Measurements from ENCODE around the gene SAMD14. TPM values are rescaled to one million over a fixed set of nuclear protein-coding genes. Genes with fewer than 3 reads are reported as not detected.
"Not testable (repeated sequence)": the region's sequence is repeated elsewhere in the genome, so short reads cannot be mapped to it uniquely, and the experiment has no call there.

SAMD14 gene
- total RNA-seq, 1 donor from 2014 or later, result 1.4 TPM

GRCh38 chr17:50076591-50077235, 53.2 kb downstream of the SAMD14 start:
- DNase-seq (ENCODE audit: low spot score), result no peak

- DNase-seq (ENCODE audit: low spot score), result no peak
Measured at GRCh38 chr17:50076221-50076590, 53.8 kb downstream of the SAMD14 start.

GRCh38 chr17:50075446-50076032, 54.4 kb downstream of the SAMD14 start:
- DNase-seq (ENCODE audit: low spot score), result no peak

- DNase-seq (ENCODE audit: low spot score), result no peak
Measured at GRCh38 chr17:50074227-50074626, 55.7 kb downstream of the SAMD14 start.

GRCh38 chr17:50072925-50073324, 57.0 kb downstream of the SAMD14 start:
- no peak for DNase-seq (ENCODE audit: low spot score)

- no peak for DNase-seq (ENCODE audit: low spot score)
Measured at GRCh38 chr17:50072130-50072529, 57.8 kb downstream of the SAMD14 start.

- DNase-seq (ENCODE audit: low spot score), result no peak
Measured at GRCh38 chr17:50071692-50072091, 58.3 kb downstream of the SAMD14 start.

GRCh38 chr17:50070908-50071680, 58.9 kb downstream of the SAMD14 start:
- DNase-seq (ENCODE audit: low spot score), result no peak

- no peak for DNase-seq (ENCODE audit: low spot score)
Measured at GRCh38 chr17:50067996-50068395, 62.0 kb downstream of the SAMD14 start.

GRCh38 chr17:50066995-50067394, 63.0 kb downstream of the SAMD14 start:
- DNase-seq (ENCODE audit: low spot score), result no peak

GRCh38 chr17:50065056-50065455, 64.9 kb downstream of the SAMD14 start:
- no peak for DNase-seq (ENCODE audit: low spot score)

- DNase-seq (ENCODE audit: low spot score), result no peak
Measured at GRCh38 chr17:50064253-50065001, 65.5 kb downstream of the SAMD14 start.

- no peak for DNase-seq (ENCODE audit: low spot score)
Measured at GRCh38 chr17:50063561-50064252, 66.3 kb downstream of the SAMD14 start.

- no peak for DNase-seq (ENCODE audit: low spot score)
Measured at GRCh38 chr17:50062293-50063243, 67.4 kb downstream of the SAMD14 start.

- not testable (repeated sequence) for DNase-seq (ENCODE audit: low spot score)
Measured at GRCh38 chr17:50061713-50062045, 68.3 kb downstream of the SAMD14 start.

- no peak for DNase-seq (ENCODE audit: low spot score)
Measured at GRCh38 chr17:50060951-50061712, 68.8 kb downstream of the SAMD14 start.

Data from mesenteric fat pad (tissue), 1 donor.